ENCODE measurements around the gene BPIFA1.

BPIFA1 gene

DNA sequence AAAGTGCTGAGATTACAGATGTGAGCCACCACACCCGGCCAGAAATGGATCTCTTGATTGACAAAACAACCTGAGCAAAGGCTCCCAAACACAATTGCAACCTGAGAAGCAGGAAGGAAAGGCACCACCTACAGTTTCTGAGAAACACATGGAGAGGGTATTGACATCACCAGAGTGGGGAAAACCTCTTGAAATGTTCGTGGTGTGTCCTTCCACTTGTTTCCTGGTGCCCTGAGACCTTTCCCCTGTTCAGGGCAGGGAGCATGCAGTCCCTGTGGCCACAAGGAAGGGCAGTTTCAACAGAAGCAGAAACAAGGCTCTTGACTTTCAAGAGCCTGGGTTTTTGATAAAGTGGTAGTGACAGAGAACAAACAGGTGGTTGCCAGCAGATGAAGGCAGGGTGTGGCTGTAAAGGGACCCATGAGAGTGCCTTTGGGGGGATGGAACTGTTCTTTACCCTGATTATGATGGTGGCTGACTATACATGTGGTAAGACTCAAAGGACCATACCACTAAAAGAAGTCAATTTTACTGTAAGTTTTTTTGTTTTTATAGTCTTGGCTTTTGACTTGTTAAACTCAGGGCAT, 3.2 kb upstream of the BPIFA1 start:
- Mint-ChIP-seq H3K4me1 (ENCODE audit: low read depth) (peaks cover 12% of the 10 kb centered on the region), H3K4me3 (no peak overlapping the region), H3K27me3 (peaks cover 4% of the 10 kb centered on the region), H3K9me3 (ENCODE audit: low read depth) (no peaks in the 10 kb centered on the region), H3K36me3 (no peaks in the 10 kb centered on the region), H3K27ac (no peak overlapping the region)

DNA sequence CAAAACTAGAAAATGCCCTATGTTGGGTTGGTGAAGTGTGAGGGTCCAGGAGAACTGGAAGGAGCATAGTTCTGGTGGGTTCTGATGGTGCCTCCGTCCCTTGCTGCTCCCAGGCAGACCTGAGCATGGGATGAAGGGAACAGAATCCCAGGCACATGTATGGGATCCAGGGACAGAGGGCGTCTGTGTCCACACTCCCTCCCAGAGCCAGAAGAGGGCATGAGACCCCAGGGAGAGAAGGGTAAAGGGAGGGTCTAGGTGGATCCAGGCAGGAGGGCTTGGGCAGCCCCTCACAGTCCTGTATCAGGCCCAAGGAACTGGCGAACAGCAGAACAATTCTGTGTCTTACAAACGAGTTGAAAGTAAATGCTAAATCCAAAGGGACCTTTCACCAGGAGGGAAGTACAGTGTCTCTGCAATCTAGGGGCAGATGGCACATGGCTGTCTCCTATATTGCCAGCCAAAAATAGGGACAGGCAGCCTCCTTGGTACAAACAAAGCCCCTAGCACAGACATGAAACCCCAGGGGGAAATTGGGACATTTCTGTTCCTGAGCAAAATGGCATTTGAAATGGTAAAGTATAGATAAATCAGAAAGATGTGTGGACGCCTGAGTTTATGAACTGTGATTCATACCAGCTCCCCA, 2.5 kb upstream of the BPIFA1 start:
- Mint-ChIP-seq H3K4me1 (ENCODE audit: low read depth) (peaks cover 12% of the 10 kb centered on the region), H3K27ac (no peak overlapping the region), H3K36me3 (no peaks in the 10 kb centered on the region), H3K9me3 (ENCODE audit: low read depth) (no peaks in the 10 kb centered on the region), H3K4me3 (no peak overlapping the region), H3K27me3 (peaks cover 4% of the 10 kb centered on the region)

GRCh38 chr20:33234050-33234449, 1.7 kb upstream of the BPIFA1 start:
- Mint-ChIP-seq H3K9me3 (ENCODE audit: low read depth) (no peaks in the 10 kb centered on the region), H3K4me3 (no peak overlapping the region), H3K27ac (no peak overlapping the region), H3K4me1 (ENCODE audit: low read depth) (peaks cover 12% of the 10 kb centered on the region), H3K27me3 (peaks cover 4% of the 10 kb centered on the region), H3K36me3 (no peaks in the 10 kb centered on the region)

DNA sequence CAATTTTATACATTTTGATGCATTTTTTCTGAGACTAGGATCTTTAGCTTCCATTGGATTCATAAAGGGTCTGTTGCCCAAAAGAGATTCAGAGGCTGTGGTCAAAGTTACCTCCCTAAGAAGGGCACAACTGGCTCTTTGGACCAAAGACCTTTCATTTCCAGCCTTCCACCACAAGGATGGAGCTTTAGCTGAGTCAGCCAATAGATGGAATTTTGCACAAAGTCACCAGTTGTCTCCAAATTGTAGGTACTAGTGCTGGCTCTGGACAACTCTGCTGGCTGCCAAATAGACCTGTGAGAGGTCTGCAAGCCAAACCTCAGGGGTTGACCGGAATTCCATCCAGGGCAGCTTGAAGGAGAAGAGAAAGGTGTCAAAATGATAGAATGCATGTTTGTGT, 555 bp downstream of the BPIFA1 start:
- H3K4me1 Mint-ChIP-seq (ENCODE audit: low read depth), result peaks cover 9% of the 10 kb centered on the region
- no peak overlapping the region for H3K27ac Mint-ChIP-seq
- H3K4me3 Mint-ChIP-seq, result no peak overlapping the region
- H3K27me3 Mint-ChIP-seq, result peaks cover 7% of the 10 kb centered on the region
- H3K36me3 Mint-ChIP-seq, result no peaks in the 10 kb centered on the region
- no peaks in the 10 kb centered on the region for H3K9me3 Mint-ChIP-seq (ENCODE audit: low read depth)

GRCh38 chr20:33237989-33238388, 2.2 kb downstream of the BPIFA1 start:
- H3K4me3 Mint-ChIP-seq, result no peak overlapping the region
- H3K4me1 Mint-ChIP-seq (ENCODE audit: low read depth), result peaks cover 2% of the 10 kb centered on the region
- H3K9me3 Mint-ChIP-seq (ENCODE audit: low read depth), result no peaks in the 10 kb centered on the region
- H3K27ac Mint-ChIP-seq, result no peak overlapping the region
- peaks cover 7% of the 10 kb centered on the region for H3K27me3 Mint-ChIP-seq
- no peaks in the 10 kb centered on the region for H3K36me3 Mint-ChIP-seq

- no peak overlapping the region for H3K4me3 Mint-ChIP-seq
- no peaks in the 10 kb centered on the region for H3K4me1 Mint-ChIP-seq (ENCODE audit: low read depth)
- H3K36me3 Mint-ChIP-seq, result no peaks in the 10 kb centered on the region
- no peak overlapping the region for H3K27ac Mint-ChIP-seq
- no peaks in the 10 kb centered on the region for H3K9me3 Mint-ChIP-seq (ENCODE audit: low read depth)
- H3K27me3 Mint-ChIP-seq, result peaks cover 7% of the 10 kb centered on the region
These were observed 3.6 kb downstream of the BPIFA1 start for GRCh38 chr20:33239418-33239817.

DNA sequence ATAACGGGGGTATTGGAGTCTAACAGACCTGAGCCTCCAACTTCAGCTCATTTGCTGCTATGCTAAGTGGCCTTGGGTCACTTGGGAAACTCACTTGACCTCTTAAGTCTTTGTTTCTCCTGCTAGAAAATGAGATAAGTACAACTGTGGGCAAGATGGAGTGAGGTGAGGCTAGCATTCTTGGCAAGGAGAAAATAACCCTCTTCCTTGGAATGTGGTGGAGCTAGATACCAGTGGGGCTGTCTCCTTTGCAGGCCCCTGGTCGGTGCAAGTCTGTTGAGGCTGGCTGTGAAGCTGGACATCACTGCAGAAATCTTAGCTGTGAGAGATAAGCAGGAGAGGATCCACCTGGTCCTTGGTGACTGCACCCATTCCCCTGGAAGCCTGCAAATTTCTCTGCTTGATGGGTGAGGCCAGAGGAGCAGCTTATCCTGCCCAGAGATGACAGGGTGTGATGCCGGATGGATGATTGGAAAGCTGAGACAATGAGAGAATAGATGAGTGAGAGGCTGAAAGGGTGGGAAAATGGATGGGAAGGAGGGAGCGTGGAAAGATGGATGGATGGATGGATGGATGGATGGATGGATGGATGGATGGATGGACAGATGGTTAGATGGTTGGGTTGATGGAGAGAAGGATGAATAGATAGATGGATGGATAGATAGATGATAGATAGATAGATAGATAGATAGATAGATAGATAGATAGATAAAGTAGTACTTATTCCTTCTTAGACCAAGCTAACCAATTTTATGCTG, 4.4 kb downstream of the BPIFA1 start:
- no peaks in the 10 kb centered on the region for H3K36me3 Mint-ChIP-seq
- peaks cover 7% of the 10 kb centered on the region for H3K27me3 Mint-ChIP-seq

GRCh38 chr20:33240923-33241322, 5.1 kb downstream of the BPIFA1 start:
- Mint-ChIP-seq H3K36me3 (no peaks in the 10 kb centered on the region), H3K4me1 (ENCODE audit: low read depth) (no peaks in the 10 kb centered on the region), H3K4me3 (no peak overlapping the region), H3K9me3 (ENCODE audit: low read depth) (no peaks in the 10 kb centered on the region), H3K27me3 (peaks cover 7% of the 10 kb centered on the region), H3K27ac (no peak overlapping the region)

More for the DNA sequence above, 4.4 kb downstream of the BPIFA1 start:
- no peaks in the 10 kb centered on the region for H3K9me3 Mint-ChIP-seq (ENCODE audit: low read depth)
- H3K4me1 Mint-ChIP-seq (ENCODE audit: low read depth), result no peaks in the 10 kb centered on the region
- H3K27ac Mint-ChIP-seq, result no peak overlapping the region
- no peak overlapping the region for H3K4me3 Mint-ChIP-seq

DNA sequence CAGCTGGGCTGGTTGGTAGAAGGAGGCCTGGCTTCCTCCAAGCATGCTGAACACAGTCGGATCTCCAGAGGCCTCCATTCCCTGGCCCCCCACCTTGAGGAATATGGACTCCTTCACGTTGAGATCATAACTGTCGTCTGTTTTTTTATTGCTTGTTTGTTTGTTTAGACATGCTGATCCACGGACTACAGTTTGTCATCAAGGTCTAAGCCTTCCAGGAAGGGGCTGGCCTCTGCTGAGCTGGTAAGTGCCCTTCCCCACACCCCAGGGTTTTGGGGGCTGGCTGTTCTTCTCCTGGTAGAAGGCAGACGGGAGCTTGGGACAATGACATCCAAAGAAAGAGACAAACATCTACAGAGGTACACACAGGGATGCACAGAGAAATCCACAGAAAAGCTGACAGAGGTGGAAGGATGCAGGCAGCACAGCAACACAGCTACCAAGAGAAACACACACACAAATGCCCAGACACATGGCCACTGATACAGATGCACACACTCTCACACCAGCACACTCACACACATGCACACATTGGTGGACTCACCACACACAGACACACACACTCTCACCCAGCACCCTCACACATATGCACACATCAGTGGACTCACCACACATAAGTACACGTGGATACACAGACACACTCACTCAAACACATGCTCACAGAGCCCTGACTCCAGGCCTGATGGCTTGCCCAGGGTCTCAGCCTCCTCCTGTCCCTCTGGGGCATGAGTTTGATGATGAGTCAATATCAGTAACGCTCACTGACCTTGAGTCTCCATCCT, 6.7 kb downstream of the BPIFA1 start:
- Mint-ChIP-seq H3K36me3 (no peaks in the 10 kb centered on the region), H3K9me3 (ENCODE audit: low read depth) (no peaks in the 10 kb centered on the region), H3K4me1 (ENCODE audit: low read depth) (no peaks in the 10 kb centered on the region), H3K27ac (no peak overlapping the region), H3K27me3 (peaks cover 3% of the 10 kb centered on the region), H3K4me3 (no peak overlapping the region)

- Mint-ChIP-seq H3K9me3 (ENCODE audit: low read depth) (no peaks in the 10 kb centered on the region), H3K36me3 (no peaks in the 10 kb centered on the region), H3K4me1 (ENCODE audit: low read depth) (no peaks in the 10 kb centered on the region), H3K27me3 (no peaks in the 10 kb centered on the region), H3K27ac (no peak overlapping the region), H3K4me3 (no peak overlapping the region)
These were observed 10.3 kb downstream of the BPIFA1 start for GRCh38 chr20:33246077-33246476.

DNA sequence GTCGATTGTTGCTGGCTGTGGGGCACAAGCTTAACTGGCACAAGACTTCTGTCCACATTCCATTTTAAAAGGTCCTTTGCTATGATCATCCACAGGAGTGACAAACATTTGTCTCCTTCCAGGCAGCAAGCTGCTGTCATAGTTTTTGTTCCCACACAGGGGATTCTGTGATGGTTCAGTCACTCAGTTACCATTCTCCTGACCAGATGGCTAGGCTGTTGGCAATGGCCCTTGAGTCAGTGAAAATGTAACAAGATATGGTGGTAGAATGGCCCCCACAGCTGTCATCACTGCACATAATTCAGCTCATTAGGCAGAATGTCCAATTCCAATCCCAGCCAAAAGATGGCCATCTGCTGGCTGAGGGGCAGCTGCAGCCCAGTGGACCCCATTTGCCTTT, 13.7 kb downstream of the BPIFA1 start:
- Mint-ChIP-seq H3K9me3 (ENCODE audit: low read depth) (peaks cover 3% of the 10 kb centered on the region), H3K36me3 (no peaks in the 10 kb centered on the region), H3K4me1 (ENCODE audit: low read depth) (no peaks in the 10 kb centered on the region), H3K4me3 (no peak overlapping the region), H3K27me3 (peaks cover 5% of the 10 kb centered on the region), H3K27ac (no peak overlapping the region)

GRCh38 chr20:33250666-33251065, 14.9 kb downstream of the BPIFA1 start:
- Mint-ChIP-seq H3K4me1 (ENCODE audit: low read depth) (no peaks in the 10 kb centered on the region), H3K27ac (no peak overlapping the region), H3K4me3 (no peak overlapping the region), H3K9me3 (ENCODE audit: low read depth) (peaks cover 3% of the 10 kb centered on the region), H3K27me3 (peaks cover 6% of the 10 kb centered on the region), H3K36me3 (no peaks in the 10 kb centered on the region)

DNA sequence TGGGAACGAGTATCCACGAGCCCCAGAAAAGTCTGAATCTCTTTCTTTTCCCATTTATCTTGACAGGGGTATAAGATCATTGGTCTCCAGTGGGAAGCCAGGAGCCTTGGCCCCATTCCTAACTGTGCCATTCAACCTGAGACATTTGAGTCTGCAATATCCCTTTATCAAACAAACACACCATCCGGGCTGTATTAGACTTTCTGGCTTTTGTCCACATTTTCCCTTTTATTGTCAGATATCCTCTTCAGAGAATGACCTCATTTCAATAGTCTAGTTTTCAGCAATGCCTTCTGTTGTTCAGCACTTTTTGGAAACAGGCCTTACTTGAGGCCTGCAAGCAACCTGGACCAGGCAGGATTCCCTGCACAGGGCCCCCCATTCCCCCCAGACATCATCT, 15.7 kb downstream of the BPIFA1 start:
- Mint-ChIP-seq H3K9me3 (ENCODE audit: low read depth) (peaks cover 3% of the 10 kb centered on the region), H3K27me3 (peaks cover 6% of the 10 kb centered on the region), H3K36me3 (no peaks in the 10 kb centered on the region), H3K27ac (no peak overlapping the region), H3K4me1 (ENCODE audit: low read depth) (no peaks in the 10 kb centered on the region), H3K4me3 (no peak overlapping the region)

DNA sequence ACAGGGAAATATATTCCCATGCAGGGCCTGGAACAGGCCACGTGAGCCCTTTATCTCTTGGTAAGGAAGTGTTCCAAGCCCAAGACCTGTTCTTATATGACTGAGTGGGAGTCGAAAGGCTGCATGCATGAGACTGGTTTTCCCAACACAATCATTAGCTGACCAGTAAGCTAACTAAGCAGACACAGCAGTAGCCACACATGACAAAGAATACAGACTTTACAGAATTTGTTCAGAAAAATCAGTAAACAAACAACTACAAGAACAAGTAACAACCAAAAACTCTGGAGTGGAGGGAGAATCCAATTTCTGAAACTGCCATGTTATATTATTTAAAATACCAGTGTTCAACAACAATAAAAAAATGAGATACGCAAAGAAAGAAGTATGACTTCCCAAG, 16.7 kb downstream of the BPIFA1 start:
- Mint-ChIP-seq H3K4me1 (ENCODE audit: low read depth) (no peaks in the 10 kb centered on the region), H3K4me3 (no peak overlapping the region), H3K9me3 (ENCODE audit: low read depth) (peaks cover 3% of the 10 kb centered on the region), H3K36me3 (no peaks in the 10 kb centered on the region), H3K27me3 (peaks cover 8% of the 10 kb centered on the region), H3K27ac (no peak overlapping the region)

- no peak overlapping the region for H3K27ac Mint-ChIP-seq
These were observed 19.2 kb downstream of the BPIFA1 start for GRCh38 chr20:33255005-33255404.

More at GRCh38 chr20:33255005-33255404, 19.2 kb downstream of the BPIFA1 start:
- Mint-ChIP-seq H3K27me3 (peaks cover 12% of the 10 kb centered on the region), H3K36me3 (no peaks in the 10 kb centered on the region), H3K4me3 (no peak overlapping the region), H3K4me1 (ENCODE audit: low read depth) (no peaks in the 10 kb centered on the region), H3K9me3 (ENCODE audit: low read depth) (peaks cover 3% of the 10 kb centered on the region)
